ENCODE results near the gene BTBD16. TPM values are rescaled to one million over a fixed set of nuclear protein-coding genes. Genes with fewer than 3 reads are reported as not detected.

BTBD16 gene
- total RNA-seq, 2 experiments from 2014 or later = not detected

- no peak for TF ChIP-seq CTCF (IDR thresholded peaks at IDR 0.05)
- H3K4me3 Mint-ChIP-seq = no peak overlapping the region
- DNase-seq (no peak), ATAC-seq (no peak)
- intact Hi-C loops (cut with micrococcal nuclease) = no loop called here
- ChIA-PET CTCF (interaction anchor here (0.7 to 3.3 kb wide), 3 partner anchors 12 to 255 kb away, joined by 3 to 11 read pairs (median 9); no protein-coding TSS in a partner anchor), POLR2A (no interaction called here)
- H3K27me3 Mint-ChIP-seq = peaks cover 16% of the 10 kb centered on the region
- H3K4me1 Mint-ChIP-seq (ENCODE audit: low read depth) = no peaks in the 10 kb centered on the region
- no peaks in the 10 kb centered on the region for H3K36me3 Mint-ChIP-seq (ENCODE audit: low read depth)
- H3K9me3 Mint-ChIP-seq = no peaks in the 10 kb centered on the region
- no peak overlapping the region for H3K27ac Mint-ChIP-seq
Measured at GRCh38 chr10:122311051-122311410, 39.9 kb downstream of the BTBD16 start.

GRCh38 chr10:122311716-122312115, 40.6 kb downstream of the BTBD16 start:
- ATAC-seq (no peak), DNase-seq (no peak)
- TF ChIP-seq CTCF (IDR thresholded peaks at IDR 0.05) = no peak
- CTCF ChIA-PET = interaction anchor here (0.7 to 3.3 kb wide), 3 partner anchors 13 to 254 kb away, joined by 3 to 11 read pairs (median 9); no protein-coding TSS in a partner anchor
- Mint-ChIP-seq H3K4me3 (no peak overlapping the region), H3K4me1 (ENCODE audit: low read depth) (no peaks in the 10 kb centered on the region), H3K9me3 (no peaks in the 10 kb centered on the region), H3K27me3 (peaks cover 21% of the 10 kb centered on the region), H3K36me3 (ENCODE audit: low read depth) (no peaks in the 10 kb centered on the region), H3K27ac (no peak overlapping the region)
- POLR2A ChIA-PET = no interaction called here
- intact Hi-C loops (cut with micrococcal nuclease) = no loop called here

- DNase-seq = no peak
- Mint-ChIP-seq H3K9me3 (no peaks in the 10 kb centered on the region), H3K27ac (no peak overlapping the region), H3K27me3 (peaks cover 14% of the 10 kb centered on the region), H3K4me3 (no peak overlapping the region), H3K4me1 (ENCODE audit: low read depth) (no peaks in the 10 kb centered on the region), H3K36me3 (ENCODE audit: low read depth) (no peaks in the 10 kb centered on the region)
- ATAC-seq = no peak
- intact Hi-C loops (cut with micrococcal nuclease) = no loop called here
- POLR2A ChIA-PET = no interaction called here
- CTCF ChIA-PET = interaction anchor here (1.1 kb wide), 1 partner anchor 118 kb away, joined by 3 read pairs; no protein-coding TSS in a partner anchor
- no peak for TF ChIP-seq CTCF (IDR thresholded peaks at IDR 0.05)
Measured at GRCh38 chr10:122316224-122316884, 45.3 kb downstream of the BTBD16 start.

- Mint-ChIP-seq H3K4me1 (ENCODE audit: low read depth) (no peaks in the 10 kb centered on the region), H3K27ac (no peak overlapping the region), H3K4me3 (no peak overlapping the region), H3K27me3 (peaks cover 23% of the 10 kb centered on the region), H3K9me3 (no peaks in the 10 kb centered on the region), H3K36me3 (ENCODE audit: low read depth) (no peaks in the 10 kb centered on the region)
- intact Hi-C loops (cut with micrococcal nuclease) = no loop called here
- ChIA-PET CTCF (interaction anchor here (1.6 kb wide), 1 partner anchor 23 kb away, joined by 5 read pairs; no protein-coding TSS in a partner anchor), POLR2A (no interaction called here)
- DNase-seq (no peak), ATAC-seq (no peak)
- no peak for TF ChIP-seq CTCF (IDR thresholded peaks at IDR 0.05)
Measured at GRCh38 chr10:122321960-122322359, 50.9 kb downstream of the BTBD16 start.

- H3K4me1 Mint-ChIP-seq (ENCODE audit: low read depth) = no peaks in the 10 kb centered on the region
Measured at GRCh38 chr10:122323189-122323588, 52.1 kb downstream of the BTBD16 start.

More at GRCh38 chr10:122323189-122323588, 52.1 kb downstream of the BTBD16 start:
- DNase-seq (no peak), ATAC-seq (no peak)
- Mint-ChIP-seq H3K36me3 (ENCODE audit: low read depth) (no peaks in the 10 kb centered on the region), H3K27me3 (peaks cover 23% of the 10 kb centered on the region), H3K4me3 (no peak overlapping the region), H3K27ac (no peak overlapping the region), H3K9me3 (no peaks in the 10 kb centered on the region)
- CTCF ChIA-PET = interaction anchor here (1.0 to 1.6 kb wide), 4 partner anchors 20 to 111 kb away, joined by 3 to 5 read pairs (median 4); no protein-coding TSS in a partner anchor
- POLR2A ChIA-PET = no interaction called here
- TF ChIP-seq CTCF (IDR thresholded peaks at IDR 0.05) = no peak
- intact Hi-C loops (cut with micrococcal nuclease) = no loop called here

All from activated CD8-positive, alpha-beta T cell treated with anti-CD3 and anti-CD28 coated beads for 36 hours (primary cell).